HG03045 (cell line): ENCODE data around the gene GNG11.

Source experiments
- ATAC-seq: cut with Tn5 transposase; IDR thresholded peaks from one replicate; pipeline ENCODE4 v1.9.1; 2021; ENCODE audit warnings: mild to moderate bottlenecking, moderate library complexity; ENCODE audit not compliant: unreplicated experiment

Gene GNG11

DNA sequence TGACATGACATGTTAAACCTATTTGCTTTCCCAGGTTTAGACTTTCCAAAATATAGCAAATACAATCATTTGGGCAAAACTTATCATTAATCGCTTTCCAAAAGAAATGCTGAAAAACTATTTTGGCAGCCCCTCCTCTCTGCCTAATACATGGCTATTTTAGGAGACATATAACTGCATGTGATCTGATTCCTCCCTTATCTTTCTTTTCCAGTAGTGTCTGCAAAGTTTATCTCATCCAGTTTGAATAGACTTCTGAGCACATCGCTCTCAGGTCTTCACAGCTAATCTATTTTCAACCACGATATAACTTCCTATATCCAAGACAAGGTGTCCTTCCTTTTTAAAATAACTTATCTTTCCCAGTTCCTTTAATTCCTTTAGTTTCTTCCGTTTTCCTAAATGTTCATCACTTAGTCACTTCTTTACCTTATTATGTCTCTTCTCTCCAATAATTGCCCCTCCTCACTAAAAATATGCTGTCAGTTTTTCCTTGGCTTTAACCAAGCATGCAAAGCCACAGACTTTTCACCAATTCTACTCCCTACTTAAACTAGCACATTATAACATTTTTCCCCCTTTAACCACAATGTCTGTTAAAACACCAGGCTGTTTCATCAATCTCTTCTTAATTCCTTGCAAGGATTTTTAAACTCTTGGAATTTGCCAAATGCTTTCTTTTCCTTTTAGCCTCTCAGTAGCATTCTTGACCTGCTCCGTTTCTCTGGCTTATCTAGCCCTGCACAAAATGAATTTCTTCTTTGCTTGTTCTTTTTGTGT is 24.4 kb downstream of the GNG11 start:
- ATAC-seq = no peak

GRCh38 chr7:93948106-93948505 is 26.6 kb downstream of the GNG11 start:
- no peak for ATAC-seq

DNA sequence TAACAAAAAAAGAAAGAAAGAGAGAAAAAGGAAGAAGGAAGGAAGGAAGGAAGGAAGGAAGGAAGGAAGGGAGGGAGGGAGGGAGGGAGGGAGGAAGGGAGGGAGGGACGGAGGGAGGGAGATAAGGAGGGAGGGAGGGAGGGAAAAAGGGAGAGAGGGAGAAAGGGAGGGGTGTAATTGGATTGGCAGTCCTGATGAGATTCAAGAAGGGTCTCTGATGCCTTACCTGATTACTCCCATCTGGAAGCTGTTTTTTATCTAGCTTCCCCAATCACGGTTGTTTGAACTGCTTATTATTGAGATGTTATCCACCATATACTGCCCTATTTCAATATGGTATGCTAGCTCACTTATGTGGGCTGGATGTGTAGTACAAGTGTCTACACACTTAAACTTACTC is 27.3 kb downstream of the GNG11 start:
- ATAC-seq = no peak

GRCh38 chr7:93949423-93949822 is 27.9 kb downstream of the GNG11 start:
- ATAC-seq = no peak

- peak; percentile 73 for ATAC-seq
Observed at GRCh38 chr7:93955304-93955703, 33.8 kb downstream of the GNG11 start.

DNA sequence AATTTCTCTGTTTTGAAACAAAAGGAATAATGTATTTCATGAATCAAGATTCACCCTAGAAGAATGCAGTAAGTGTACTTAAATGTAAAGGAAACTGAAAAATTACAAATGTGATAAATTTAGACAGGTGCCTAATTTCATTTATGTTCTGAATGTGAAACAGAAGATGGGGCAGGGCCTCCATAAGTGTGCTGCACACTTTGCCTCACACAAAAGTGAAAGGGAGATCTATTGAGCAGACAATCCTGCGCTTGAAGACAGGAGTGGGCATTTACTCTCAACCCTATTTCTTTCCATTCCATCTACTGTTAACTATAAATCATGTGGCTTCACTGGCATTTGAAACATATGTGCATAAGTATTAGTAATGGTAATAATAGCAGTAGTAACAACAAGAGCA is 36.2 kb downstream of the GNG11 start:
- no peak for ATAC-seq

- ATAC-seq = no peak
Observed at GRCh38 chr7:93958216-93958615, 36.7 kb downstream of the GNG11 start.

DNA sequence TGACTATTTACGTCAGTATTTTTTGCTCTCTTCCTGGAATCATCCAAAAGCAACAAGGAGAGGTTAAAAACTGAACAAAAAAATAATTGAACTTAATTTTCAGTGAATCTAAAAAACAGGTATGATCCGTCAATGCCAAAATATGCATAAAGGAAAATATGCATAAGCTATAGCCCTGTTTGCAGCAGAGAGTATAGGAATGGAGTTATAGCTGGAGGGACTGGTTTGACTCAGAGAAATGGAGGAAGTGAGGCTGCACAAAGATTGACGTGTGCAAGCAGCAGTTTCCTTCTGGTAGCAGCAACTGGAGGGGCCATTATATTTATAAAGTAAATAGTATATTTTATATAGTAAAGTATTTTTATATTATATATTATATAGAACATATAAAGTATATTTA is 37.1 kb downstream of the GNG11 start:
- ATAC-seq = no peak

GRCh38 chr7:93960986-93961385 is 39.5 kb downstream of the GNG11 start:
- no peak for ATAC-seq

- no peak for ATAC-seq
Observed at GRCh38 chr7:93964262-93964661, 42.7 kb downstream of the GNG11 start.

GRCh38 chr7:93964813-93965212 is 43.3 kb downstream of the GNG11 start:
- no peak for ATAC-seq

- no peak for ATAC-seq
Observed at GRCh38 chr7:93968911-93969620, 47.5 kb downstream of the GNG11 start.

DNA sequence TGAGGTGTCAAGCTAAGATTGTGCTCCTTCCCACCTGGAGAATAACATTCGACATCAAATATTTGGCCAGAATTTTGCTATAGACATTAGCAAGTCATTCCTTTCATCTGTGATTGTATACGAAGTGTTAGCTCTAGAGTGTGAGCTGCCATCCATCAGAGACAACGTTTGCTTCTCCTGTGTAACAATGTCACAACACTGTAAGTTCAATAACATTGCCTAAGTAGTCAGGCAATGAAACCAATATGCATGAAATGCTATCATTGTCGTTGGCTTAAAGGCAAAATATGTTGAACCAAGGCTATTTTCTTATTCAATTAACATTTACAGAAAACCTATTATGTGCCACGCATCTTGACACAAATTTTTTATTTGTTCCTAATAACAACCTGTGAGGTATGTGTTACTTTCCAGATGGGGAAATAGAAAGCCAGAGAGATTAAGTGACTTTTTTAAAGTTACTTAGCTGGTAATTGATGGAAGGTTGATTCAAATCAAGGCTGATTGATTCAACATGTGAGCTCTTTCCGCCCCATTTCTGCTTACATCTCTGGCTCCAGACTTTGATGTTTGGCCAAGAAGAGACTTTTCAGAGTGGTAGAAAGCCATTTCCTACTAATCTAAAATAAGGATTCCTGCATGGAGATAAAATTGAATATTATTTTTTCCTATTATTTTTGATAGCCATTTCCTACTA is 50.6 kb downstream of the GNG11 start:
- no peak for ATAC-seq

DNA sequence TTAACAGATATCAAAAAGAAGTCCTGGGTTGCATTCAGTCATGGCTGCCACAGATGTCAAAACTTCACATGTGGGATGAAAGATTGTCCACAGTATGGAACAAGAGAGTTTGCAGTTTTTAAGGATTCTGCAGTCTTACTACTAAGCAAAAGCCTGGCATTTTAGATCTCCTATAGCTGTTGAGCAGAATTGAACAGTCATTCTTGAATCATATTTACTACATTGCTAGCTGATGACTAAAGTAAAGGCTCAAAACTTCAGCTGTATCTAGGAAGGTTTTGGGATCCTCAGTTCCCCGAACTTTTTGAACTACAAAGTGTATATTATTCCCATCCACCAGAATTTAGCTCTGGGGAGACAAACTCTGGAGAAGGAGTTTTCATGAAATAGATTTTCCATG is 51.6 kb downstream of the GNG11 start:
- ATAC-seq = no peak

DNA sequence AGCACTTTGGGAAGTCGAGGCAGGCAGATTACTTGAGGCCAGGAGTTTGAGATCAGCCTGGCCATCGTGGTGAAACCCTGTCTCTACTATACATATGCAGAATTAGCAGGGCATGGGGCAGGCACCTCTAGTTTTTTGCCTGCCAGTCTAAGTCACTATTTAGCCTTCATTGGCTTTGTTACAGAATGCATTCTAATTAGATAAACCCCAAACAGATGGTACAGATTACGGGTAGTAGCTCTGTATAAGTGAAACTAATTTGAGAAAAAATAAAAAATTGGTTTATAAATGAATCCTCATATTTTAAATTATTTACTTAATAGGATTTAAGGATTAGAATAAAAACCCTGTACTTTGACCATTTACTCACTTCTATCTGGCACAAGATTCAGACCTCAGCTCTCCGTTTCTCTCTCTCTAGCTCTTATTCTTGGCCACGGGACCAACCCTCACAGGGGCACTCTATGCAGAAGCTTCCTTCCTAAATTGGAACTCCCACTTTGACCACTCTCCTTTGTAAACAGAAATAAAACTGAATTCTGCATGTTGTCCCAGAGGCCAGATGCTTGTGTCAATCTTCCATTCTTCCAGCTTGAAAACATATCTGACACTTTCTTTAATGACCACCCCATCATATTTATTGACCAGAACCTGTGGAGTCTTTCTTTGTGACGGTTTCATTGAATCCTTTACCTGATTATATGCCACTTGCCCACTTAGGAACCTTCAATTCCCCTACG is 55.8 kb downstream of the GNG11 start:
- no peak for ATAC-seq
